GM10847 (cell line): ENCODE data around the gene TFRC.

Experiments
- POLR2A ChIP-seq: IDR thresholded peaks from 2 replicates; pipeline ENCODE4 v1.6.1; 2011; ENCODE audit not compliant: insufficient read length; ENCODE audit errors: extremely low read depth

The TFRC gene

DNA sequence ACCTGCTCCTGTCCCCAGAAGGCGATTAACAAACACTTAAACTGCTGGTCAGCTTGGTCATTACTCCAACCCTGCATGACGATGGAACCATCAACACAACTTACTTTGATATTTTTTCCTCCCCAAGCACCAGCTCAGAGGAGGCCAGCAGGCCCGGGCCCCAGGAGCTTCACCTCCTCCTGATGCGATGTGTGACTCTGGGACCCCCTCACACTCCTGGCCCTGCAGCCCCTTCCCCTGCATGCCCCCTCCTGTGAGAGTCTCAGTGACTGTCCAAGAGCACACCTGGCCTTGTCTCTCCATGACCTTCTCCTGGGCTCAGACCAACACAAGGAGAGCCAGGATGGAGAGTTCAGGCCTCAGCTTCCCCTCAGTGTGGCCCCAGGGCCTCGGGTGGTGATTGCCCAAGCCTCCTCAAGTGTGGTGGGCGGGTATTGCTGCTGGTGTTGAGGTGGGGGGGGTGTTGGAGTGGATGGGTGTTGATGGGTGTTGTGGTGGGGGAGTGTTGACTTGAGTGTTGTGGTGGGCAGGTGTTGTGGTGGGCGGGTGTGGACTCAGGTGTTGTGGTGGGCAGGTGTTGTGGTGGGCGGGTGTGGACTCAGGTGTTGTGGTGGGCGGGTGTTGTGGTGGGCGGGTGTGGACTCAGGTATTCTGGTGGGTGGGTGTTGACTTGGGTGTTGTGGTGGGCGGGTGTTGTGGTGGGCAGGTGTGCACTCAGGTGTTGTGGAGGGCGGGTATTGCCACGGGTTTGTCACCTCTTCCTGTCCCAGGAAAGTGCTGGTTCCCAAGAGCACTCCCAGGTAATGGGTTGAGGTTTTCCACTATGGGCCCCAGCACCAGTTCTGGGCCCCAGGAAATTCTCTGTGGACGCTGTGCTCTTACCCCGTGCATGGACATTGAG, 68.1 kb downstream of the TFRC start:
- no peak for TF ChIP-seq POLR2A

DNA sequence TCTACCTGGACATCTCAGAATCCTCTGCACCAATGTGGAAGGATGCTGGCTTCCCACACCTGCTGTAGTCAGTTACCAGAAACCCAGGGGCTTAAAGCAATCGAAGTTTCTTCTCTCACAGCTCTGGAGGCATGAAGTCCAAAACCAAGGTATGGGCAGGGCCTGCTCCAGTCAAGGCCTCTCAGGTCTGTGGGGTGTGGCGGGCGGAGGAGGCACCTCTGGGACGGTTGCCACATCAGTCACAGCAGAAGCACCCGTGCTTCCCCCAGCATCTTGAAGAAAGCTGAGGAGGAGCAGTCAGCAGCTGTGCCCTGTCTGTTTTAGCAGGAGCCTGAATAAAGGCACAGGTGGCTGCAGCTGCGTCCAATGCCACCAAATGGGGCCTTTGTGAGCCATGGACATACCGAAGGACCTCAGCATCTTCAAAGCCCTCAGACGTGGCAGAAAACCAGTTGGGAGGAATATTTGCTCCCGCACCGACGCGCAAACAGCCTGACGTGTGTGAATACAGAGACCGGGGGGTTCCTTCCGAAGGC, 68.9 kb downstream of the TFRC start:
- TF ChIP-seq POLR2A: no peak

DNA sequence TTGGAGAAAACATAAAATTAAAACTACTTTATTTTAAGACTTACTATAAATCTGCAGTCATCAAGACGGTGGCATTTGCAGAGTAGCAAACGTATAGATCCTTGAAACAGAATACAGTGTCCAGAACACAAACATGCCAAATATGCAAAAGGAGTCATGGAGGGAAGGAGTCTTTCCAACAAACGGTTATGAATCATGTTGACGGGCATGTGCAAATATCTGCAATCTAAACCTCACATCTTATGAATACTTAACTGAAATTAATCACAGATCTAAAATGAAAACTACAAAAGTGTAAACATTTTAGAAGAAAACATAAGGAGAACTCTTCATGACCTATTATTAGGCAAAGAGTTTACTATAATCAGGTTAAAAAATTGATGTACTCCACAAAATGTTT, 69.4 kb downstream of the TFRC start:
- no peak for TF ChIP-seq POLR2A

DNA sequence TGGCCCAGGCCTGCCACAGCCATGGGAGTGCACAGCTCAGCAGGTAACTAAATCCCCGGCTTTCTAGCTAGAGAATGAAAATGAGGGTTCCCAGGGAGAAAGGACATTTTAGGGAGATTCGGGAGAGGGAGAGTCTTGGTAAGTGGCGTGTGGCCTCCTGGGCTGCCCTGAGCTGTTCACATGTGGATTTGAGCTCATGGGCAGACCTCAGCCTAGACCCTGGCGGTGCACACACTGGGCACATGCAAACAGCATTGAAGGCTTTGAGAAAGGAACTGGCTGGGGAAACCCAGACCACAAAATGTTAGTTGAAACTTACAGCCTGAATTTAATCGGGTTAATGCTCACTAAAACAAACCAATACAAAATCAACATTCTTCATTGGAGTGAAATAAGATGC, 72.4 kb downstream of the TFRC start:
- no peak for TF ChIP-seq POLR2A

DNA sequence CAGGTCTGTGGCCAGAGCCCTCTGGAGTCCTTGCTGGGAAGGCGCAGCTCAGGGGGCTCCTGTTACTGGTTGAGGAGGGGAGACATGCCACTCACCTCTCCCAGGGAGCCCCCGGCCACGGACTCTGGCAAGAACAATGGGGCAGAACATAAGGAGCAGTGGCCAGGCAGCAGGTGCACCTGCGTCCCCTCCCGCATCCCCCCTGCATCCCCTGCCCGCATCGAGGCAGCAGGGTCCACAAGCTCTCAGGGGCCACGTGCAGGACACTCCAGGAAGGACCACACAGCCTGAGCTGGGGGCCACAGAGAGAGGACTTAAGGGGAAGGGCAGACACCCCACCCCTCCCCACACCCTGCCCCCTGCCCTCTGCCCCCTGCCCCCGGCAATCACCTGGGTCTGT, 73.0 kb downstream of the TFRC start:
- TF ChIP-seq POLR2A: no peak

DNA sequence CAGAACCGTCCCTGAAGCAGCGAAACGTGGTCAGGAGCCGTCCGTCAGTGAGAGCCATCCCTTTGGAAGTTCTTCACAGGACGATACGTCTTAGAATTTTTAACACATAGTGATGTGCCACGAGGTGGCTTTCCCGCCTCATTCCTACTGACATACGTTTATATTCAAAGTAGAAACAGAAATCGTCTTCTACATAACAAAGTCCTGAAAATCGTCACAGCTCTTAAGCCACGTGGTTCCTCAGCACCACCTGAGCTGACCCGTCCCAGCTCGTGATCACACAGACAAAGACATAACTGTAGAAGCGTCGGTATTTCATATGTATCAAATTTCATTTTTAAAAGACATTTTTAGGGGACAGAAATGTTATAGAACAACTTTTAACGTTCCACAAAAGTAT, 73.5 kb downstream of the TFRC start:
- TF ChIP-seq POLR2A: no peak

DNA sequence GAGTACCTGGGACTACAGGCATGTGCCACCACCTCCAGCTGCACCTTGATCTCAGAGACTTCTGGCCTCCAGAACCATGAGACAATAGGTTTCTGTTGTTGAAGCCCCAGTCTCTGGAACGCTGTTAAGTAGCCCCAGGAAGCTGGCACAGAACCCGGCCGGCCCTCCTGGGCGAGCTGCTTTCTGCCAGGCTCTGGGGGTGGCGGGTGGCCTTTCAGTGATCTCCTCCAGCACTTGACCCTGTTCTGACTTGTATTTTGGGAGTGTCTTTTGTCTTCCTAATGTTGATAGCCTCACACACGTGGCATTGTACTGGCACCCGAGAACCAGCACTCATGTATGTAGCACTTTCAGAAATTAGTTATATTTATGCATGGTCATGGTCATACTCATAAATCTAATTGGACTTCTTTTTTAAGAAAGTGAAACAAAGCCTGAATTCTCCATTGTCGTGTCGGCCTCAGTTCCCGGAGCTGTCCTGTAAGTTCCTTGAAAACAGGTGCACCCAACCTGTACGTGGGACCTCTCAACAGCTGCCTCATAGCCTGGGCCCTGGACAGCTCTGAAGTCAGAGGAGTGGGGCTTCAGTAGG, 74.0 kb downstream of the TFRC start:
- TF ChIP-seq POLR2A: no peak

DNA sequence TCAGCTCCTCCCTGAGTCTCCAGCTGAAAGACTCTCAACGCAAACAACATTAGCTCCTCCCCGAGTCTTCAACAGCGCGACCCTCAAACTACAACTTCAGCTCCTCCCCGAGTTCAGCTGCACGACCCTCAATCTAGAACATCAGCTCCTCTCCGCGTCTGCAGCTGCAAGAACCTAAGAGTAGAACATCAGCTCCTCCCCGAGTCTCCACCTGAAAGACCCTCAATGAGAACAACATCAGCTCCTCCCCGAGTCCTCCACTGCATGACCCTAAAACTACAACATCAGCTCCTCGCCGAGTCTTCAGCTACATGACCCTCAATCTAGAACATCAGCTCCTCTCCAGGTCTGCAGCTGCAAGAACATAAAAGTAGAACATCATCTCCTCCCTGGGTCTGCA, 78.3 kb downstream of the TFRC start:
- no peak for TF ChIP-seq POLR2A

DNA sequence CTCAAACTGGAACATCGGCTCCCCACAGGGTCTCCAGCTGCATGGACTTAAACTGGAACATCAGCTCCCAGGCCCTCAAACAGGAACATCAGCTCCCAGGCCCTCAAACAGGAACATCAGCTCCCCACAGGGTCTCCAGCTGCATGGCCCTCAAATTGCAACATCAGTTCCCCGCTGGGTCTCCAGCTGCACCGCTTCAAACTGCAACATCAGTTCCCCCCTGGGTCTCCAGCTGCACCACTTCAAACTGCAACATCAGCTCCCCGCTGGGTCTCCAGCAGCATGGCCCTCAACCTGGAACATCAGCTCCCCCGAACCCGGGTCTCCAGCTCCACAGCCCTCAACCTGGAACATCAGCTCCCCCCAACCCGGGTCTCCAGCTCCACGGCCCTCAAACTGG, 82.0 kb downstream of the TFRC start:
- TF ChIP-seq POLR2A: no peak
